GM21381 (cell line): ENCODE data around the gene TLCD4.
"Not testable (repeated sequence)": the region's sequence is repeated elsewhere in the genome, so short reads cannot be mapped to it uniquely, and the experiment has no call there.

Experiments
- ATAC-seq: cut with Tn5 transposase; IDR thresholded peaks from one replicate; pipeline ENCODE4 v1.9.1; 2021; ENCODE audit warnings: mild to moderate bottlenecking, moderate library complexity; ENCODE audit not compliant: unreplicated experiment

The TLCD4 gene

DNA sequence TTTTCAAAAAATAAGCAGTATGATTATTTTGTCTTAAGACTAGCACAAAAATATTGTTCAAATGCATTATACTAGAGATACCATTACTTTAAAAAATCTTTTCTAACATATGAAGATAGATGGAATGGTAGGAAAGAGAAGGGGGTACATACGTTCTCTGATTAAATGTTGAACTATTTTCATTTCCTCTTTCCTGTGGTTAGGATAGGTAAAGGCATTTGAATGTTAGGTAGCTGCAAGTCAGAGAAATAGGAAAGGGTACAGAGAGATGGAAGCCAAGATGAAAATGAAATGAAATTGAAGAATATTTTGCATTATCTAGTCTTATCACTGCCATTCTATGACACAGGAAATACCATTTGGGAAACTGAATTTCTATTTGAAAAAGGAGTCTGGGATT lies 28.3 kb downstream of the TLCD4 start:
- no peak for ATAC-seq

- no peak for ATAC-seq
These were observed 29.5 kb downstream of the TLCD4 start for GRCh38 chr1:95146637-95147036.

DNA sequence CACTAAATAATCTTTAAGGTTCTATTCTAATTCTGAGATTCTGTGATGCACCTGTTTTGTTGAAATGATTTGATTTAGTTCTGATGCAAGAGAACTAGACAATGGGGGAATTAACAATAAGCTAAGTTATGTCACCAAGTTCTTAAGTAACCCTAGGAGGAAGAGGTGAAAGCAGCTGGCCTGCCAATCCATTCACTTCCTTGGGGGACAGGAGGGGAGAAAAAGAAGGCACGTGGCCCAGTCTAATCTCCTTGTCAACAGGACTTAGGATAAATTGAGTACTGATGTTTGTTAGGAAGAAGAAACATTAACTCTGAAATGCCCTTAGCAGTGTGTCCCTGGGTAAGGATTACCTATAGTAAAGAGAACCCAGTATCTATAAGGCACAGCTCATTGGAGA lies 36.9 kb downstream of the TLCD4 start:
- ATAC-seq, result no peak

GRCh38 chr1:95165569-95165968 lies 48.4 kb downstream of the TLCD4 start:
- not testable (repeated sequence) for ATAC-seq
